ENCODE measurements around the gene SEMA6A. TPM values are rescaled to one million over a fixed set of nuclear protein-coding genes. Genes with fewer than 3 reads are reported as not detected.

SEMA6A gene
- total and polyA plus RNA-seq, 10 of the 15 experiments (the other 5 are each of a cell fraction or from before 2014, with no cell fraction given): 0.16 to 10.2 (median 1.1) TPM

GRCh38 chr5:116577064-116577788 is 2.6 kb upstream of the SEMA6A start (continued):
- TF ChIP-seq, protein P1, sequence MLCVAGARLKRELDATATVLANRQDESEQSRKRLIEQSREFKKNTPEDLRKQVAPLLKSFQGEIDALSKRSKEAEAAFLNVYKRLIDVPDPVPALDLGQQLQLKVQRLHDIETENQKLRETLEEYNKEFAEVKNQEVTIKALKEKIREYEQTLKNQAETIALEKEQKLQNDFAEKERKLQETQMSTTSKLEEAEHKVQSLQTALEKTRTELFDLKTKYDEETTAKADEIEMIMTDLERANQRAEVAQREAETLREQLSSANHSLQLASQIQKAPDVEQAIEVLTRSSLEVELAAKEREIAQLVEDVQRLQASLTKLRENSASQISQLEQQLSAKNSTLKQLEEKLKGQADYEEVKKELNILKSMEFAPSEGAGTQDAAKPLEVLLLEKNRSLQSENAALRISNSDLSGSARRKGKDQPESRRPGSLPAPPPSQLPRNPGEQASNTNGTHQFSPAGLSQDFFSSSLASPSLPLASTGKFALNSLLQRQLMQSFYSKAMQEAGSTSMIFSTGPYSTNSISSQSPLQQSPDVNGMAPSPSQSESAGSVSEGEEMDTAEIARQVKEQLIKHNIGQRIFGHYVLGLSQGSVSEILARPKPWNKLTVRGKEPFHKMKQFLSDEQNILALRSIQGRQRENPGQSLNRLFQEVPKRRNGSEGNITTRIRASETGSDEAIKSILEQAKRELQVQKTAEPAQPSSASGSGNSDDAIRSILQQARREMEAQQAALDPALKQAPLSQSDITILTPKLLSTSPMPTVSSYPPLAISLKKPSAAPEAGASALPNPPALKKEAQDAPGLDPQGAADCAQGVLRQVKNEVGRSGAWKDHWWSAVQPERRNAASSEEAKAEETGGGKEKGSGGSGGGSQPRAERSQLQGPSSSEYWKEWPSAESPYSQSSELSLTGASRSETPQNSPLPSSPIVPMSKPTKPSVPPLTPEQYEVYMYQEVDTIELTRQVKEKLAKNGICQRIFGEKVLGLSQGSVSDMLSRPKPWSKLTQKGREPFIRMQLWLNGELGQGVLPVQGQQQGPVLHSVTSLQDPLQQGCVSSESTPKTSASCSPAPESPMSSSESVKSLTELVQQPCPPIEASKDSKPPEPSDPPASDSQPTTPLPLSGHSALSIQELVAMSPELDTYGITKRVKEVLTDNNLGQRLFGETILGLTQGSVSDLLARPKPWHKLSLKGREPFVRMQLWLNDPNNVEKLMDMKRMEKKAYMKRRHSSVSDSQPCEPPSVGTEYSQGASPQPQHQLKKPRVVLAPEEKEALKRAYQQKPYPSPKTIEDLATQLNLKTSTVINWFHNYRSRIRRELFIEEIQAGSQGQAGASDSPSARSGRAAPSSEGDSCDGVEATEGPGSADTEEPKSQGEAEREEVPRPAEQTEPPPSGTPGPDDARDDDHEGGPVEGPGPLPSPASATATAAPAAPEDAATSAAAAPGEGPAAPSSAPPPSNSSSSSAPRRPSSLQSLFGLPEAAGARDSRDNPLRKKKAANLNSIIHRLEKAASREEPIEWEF (IDR thresholded peaks at IDR 0.05; ENCODE audit: insufficient replicate concordance, low read depth, low read length): peak; percentile 75
- TF ChIP-seq SMAD1 (IDR thresholded peaks at IDR 0.05; ENCODE audit: low read depth, partially characterized antibody): peak; percentile 74
- TF ChIP-seq POLR2A (IDR thresholded peaks at IDR 0.05; ENCODE audit: low read depth, low read length): no peak
- TF ChIP-seq SREBF1 (IDR thresholded peaks at IDR 0.05; ENCODE audit: low read length): 0 out of 2 replicates have a peak, but pooled peaks have one; percentile 34
- TF ChIP-seq ZSCAN29 (IDR thresholded peaks at IDR 0.05): no peak
- no peak for TF ChIP-seq HSF1 (IDR thresholded peaks at IDR 0.05; ENCODE audit: low read depth, low read length)
- TF ChIP-seq, protein P2, sequence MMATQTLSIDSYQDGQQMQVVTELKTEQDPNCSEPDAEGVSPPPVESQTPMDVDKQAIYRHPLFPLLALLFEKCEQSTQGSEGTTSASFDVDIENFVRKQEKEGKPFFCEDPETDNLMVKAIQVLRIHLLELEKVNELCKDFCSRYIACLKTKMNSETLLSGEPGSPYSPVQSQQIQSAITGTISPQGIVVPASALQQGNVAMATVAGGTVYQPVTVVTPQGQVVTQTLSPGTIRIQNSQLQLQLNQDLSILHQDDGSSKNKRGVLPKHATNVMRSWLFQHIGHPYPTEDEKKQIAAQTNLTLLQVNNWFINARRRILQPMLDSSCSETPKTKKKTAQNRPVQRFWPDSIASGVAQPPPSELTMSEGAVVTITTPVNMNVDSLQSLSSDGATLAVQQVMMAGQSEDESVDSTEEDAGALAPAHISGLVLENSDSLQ (IDR thresholded peaks at IDR 0.05): peak; percentile 56
- TF ChIP-seq CHD4 (IDR thresholded peaks at IDR 0.05): no peak
- TF ChIP-seq POLR2AphosphoS5 (IDR thresholded peaks at IDR 0.05; ENCODE audit: low read length): 0 out of 2 replicates have a peak, but pooled peaks have one; percentile 25
- no peak for TF ChIP-seq MYC (IDR thresholded peaks at IDR 0.05; ENCODE audit: insufficient read depth, insufficient read length, insufficient replicate concordance, low read length, severe bottlenecking)
- peak; percentile 94 for TF ChIP-seq CBFB (IDR thresholded peaks at IDR 0.05; ENCODE audit: low read depth)
- TF ChIP-seq IRF5 (IDR thresholded peaks at IDR 0.05; ENCODE audit: borderline replicate concordance): no peak
- TF ChIP-seq MEF2B (IDR thresholded peaks at IDR 0.05; ENCODE audit: partially characterized antibody, poor library complexity, severe bottlenecking): peak; percentile 99
- TF ChIP-seq KAT2A (conservative IDR thresholded peaks at IDR 0.05; ENCODE audit: control insufficient read depth, low read depth, low read length): no peak
- TF ChIP-seq SUPT20H (IDR thresholded peaks at IDR 0.05; ENCODE audit: borderline replicate concordance, control insufficient read depth, low read depth, low read length): no peak
- TF ChIP-seq PAX5 (IDR thresholded peaks at IDR 0.05; ENCODE audit: borderline replicate concordance, low read depth, low read length): peak; percentile 80
- peak; percentile 99 for TF ChIP-seq ATF7 (IDR thresholded peaks at IDR 0.05; ENCODE audit: low read depth)
